OCI-LY3 (cell line): Measurements from ENCODE around the gene ACSS1.

Source experiments
- EZH2phosphoT487 ChIP-seq: fragments of 200-600 bp; shearing (Covaris generic); IDR thresholded peaks from 2 replicates; pipeline ENCODE4 v1.6.1; 2018; ENCODE audit warnings: antibody characterized with exemption, mixed run types, low read depth
- TF ChIP-seq, protein P1 (sequence below): fragments of 200-600, 300-600 bp; sonication (generic); IDR thresholded peaks from 2 replicates; pipeline ENCODE4 v1.5.1; 2014; ENCODE audit warnings: antibody characterized with exemption, low read length, low read depth

DNA sequence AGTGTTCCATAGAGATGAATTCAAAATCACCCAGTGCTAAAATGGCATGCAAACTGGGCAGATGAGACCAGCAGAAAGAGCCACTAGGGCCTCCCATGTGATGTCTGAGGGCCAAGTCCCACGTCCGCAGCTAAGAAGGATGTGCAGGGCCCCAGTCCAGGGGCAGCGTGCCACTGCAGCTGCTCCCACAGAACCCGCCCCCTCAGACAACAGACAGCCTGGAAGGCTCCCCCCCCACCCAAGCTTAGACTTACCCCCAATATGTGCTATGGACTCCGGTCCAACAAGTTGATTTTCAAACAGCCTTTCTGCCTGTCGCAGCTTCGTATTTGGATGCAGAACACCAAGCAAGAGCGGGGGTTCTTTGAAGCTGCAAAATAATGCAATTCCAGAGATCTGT is 79.4 kb downstream of the ACSS1 start:
- TF ChIP-seq, protein P1, sequence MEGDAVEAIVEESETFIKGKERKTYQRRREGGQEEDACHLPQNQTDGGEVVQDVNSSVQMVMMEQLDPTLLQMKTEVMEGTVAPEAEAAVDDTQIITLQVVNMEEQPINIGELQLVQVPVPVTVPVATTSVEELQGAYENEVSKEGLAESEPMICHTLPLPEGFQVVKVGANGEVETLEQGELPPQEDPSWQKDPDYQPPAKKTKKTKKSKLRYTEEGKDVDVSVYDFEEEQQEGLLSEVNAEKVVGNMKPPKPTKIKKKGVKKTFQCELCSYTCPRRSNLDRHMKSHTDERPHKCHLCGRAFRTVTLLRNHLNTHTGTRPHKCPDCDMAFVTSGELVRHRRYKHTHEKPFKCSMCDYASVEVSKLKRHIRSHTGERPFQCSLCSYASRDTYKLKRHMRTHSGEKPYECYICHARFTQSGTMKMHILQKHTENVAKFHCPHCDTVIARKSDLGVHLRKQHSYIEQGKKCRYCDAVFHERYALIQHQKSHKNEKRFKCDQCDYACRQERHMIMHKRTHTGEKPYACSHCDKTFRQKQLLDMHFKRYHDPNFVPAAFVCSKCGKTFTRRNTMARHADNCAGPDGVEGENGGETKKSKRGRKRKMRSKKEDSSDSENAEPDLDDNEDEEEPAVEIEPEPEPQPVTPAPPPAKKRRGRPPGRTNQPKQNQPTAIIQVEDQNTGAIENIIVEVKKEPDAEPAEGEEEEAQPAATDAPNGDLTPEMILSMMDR: no peak
- TF ChIP-seq EZH2phosphoT487: no peak
